ENCODE results near the gene B3GAT1. TPM values are rescaled to one million over a fixed set of nuclear protein-coding genes. Genes with fewer than 3 reads are reported as not detected.
A peak's percentile ranks its signal among the peaks of the same experiment; 100 is the strongest.

B3GAT1 gene
- total and polyA plus RNA-seq, 2 experiments from 2014 or later: 4.8 to 28.3 TPM

DNA sequence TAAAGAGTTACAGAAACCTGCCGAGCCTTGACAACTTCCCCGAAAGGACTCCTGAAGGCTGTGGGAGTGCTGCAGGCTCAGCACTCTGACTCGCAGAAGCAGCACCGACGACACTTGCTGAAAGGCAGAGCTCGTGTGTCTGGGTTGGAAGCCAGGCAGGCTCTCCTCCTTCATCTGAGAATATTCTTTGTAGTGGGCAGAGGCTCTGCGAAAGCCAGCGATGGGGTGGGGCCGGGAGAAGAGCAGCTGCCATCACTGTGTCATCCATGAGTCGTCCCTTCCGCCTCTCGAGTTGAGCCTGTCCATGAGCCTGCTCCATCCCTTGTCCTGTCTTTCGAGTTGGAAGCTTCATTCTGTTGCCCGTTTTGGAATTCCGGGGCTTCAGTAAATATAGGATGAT, 68.4 kb downstream of the B3GAT1 start (continued):
- TF ChIP-seq, protein P1, sequence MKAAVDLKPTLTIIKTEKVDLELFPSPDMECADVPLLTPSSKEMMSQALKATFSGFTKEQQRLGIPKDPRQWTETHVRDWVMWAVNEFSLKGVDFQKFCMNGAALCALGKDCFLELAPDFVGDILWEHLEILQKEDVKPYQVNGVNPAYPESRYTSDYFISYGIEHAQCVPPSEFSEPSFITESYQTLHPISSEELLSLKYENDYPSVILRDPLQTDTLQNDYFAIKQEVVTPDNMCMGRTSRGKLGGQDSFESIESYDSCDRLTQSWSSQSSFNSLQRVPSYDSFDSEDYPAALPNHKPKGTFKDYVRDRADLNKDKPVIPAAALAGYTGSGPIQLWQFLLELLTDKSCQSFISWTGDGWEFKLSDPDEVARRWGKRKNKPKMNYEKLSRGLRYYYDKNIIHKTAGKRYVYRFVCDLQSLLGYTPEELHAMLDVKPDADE (IDR thresholded peaks at IDR 0.05): no peak

DNA sequence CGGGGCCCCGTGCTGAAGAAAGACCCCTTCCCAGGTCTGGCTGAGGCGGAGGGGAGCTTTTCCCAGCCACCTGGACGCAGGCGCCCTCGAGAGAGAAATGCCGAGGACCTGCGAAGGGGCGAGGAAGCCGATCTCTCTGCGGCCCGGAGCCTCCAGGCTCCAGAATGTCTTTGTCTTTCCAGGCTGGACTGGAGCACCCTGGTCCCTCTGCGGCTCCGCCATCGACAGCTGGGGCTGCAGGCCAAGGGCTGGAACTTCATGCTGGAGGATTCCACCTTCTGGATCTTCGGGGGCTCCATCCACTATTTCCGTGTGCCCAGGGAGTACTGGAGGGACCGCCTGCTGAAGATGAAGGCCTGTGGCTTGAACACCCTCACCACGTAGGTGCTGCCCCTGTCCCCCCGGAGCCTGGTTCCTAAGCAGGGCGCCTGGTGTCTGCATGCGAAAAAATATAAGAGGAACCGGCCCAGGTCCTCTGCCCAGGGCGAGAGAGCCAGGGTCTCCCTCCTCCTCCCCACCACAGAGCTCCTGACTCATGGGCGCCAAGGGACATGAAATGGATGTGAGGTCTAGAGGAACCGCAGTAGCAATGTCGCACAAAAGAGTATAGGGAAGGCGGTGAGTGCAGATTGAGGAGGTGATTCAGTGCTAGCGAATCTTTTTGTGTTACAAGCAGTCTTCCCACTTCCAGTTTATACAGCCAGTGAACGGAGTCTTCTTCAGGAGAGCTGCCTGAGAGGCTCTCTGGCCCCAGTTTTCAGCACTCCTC, 69.3 kb downstream of the B3GAT1 start:
- Histone ChIP-seq H3F3A (replicated peaks; ENCODE audit: low read depth) (no peaks in the 10 kb centered on the region), H2AFZ (peak overlapping the region; percentile 66; the same call in 1 of the 2 replicates), H3K4me3 (no peak overlapping the region), H4K20me1 (replicated peaks; ENCODE audit: insufficient read depth) (no peaks in the 10 kb centered on the region), H3K27me3 (ENCODE audit: insufficient read depth) (no peaks in the 10 kb centered on the region), H3K9me2 (ENCODE audit: insufficient read depth) (no peaks in the 10 kb centered on the region), H3K79me2 (replicated peaks; ENCODE audit: insufficient read depth) (no peaks in the 10 kb centered on the region), H3K4me2 (no peak overlapping the region), H3K36me3 (ENCODE audit: insufficient read depth) (no peaks in the 10 kb centered on the region), H3K4me1 (ENCODE audit: insufficient read depth) (no peaks in the 10 kb centered on the region), H3K27ac (ENCODE audit: low read depth) (no peak overlapping the region)
- H3K4me1 Mint-ChIP-seq: peaks cover 5% of the 10 kb centered on the region; the same call in 2 of the 3 replicates
- H3K27me3 Mint-ChIP-seq (ENCODE audit: insufficient read depth, low read depth, poor library complexity): peaks cover 5% of the 10 kb centered on the region
- no peaks in the 10 kb centered on the region for H3K9me3 Mint-ChIP-seq
- no peak overlapping the region for H3K4me3 Mint-ChIP-seq
- H3K27ac Mint-ChIP-seq: no peak overlapping the region
- ATAC-seq (peak; percentile 41), DNase-seq (ENCODE audit: low spot score) (peak; percentile 38)
- H3K36me3 Mint-ChIP-seq (ENCODE audit: low read depth): no peaks in the 10 kb centered on the region
- TF ChIP-seq, protein P2, sequence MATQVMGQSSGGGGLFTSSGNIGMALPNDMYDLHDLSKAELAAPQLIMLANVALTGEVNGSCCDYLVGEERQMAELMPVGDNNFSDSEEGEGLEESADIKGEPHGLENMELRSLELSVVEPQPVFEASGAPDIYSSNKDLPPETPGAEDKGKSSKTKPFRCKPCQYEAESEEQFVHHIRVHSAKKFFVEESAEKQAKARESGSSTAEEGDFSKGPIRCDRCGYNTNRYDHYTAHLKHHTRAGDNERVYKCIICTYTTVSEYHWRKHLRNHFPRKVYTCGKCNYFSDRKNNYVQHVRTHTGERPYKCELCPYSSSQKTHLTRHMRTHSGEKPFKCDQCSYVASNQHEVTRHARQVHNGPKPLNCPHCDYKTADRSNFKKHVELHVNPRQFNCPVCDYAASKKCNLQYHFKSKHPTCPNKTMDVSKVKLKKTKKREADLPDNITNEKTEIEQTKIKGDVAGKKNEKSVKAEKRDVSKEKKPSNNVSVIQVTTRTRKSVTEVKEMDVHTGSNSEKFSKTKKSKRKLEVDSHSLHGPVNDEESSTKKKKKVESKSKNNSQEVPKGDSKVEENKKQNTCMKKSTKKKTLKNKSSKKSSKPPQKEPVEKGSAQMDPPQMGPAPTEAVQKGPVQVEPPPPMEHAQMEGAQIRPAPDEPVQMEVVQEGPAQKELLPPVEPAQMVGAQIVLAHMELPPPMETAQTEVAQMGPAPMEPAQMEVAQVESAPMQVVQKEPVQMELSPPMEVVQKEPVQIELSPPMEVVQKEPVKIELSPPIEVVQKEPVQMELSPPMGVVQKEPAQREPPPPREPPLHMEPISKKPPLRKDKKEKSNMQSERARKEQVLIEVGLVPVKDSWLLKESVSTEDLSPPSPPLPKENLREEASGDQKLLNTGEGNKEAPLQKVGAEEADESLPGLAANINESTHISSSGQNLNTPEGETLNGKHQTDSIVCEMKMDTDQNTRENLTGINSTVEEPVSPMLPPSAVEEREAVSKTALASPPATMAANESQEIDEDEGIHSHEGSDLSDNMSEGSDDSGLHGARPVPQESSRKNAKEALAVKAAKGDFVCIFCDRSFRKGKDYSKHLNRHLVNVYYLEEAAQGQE (IDR thresholded peaks at IDR 0.05; ENCODE audit: unreplicated experiment): no peak
- TF ChIP-seq, protein P3, sequence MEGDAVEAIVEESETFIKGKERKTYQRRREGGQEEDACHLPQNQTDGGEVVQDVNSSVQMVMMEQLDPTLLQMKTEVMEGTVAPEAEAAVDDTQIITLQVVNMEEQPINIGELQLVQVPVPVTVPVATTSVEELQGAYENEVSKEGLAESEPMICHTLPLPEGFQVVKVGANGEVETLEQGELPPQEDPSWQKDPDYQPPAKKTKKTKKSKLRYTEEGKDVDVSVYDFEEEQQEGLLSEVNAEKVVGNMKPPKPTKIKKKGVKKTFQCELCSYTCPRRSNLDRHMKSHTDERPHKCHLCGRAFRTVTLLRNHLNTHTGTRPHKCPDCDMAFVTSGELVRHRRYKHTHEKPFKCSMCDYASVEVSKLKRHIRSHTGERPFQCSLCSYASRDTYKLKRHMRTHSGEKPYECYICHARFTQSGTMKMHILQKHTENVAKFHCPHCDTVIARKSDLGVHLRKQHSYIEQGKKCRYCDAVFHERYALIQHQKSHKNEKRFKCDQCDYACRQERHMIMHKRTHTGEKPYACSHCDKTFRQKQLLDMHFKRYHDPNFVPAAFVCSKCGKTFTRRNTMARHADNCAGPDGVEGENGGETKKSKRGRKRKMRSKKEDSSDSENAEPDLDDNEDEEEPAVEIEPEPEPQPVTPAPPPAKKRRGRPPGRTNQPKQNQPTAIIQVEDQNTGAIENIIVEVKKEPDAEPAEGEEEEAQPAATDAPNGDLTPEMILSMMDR (conservative IDR thresholded peaks at IDR 0.05; ENCODE audit: low read depth in 2 of 2): no peak
- TF ChIP-seq, protein P1 (IDR thresholded peaks at IDR 0.05): no peak
- TF ChIP-seq CREB1 (CRISPR knock-in tag; IDR thresholded peaks at IDR 0.05; ENCODE audit: low read depth) (no peak), EZH2 (IDR thresholded peaks at IDR 0.05; ENCODE audit: low read depth, unreplicated experiment) (no peak), POLR2AphosphoS5 (IDR thresholded peaks at IDR 0.05; ENCODE audit: low read depth) (no peak), ZNF114 (CRISPR knock-in tag; IDR thresholded peaks at IDR 0.05) (no peak), EZH2phosphoT487 (IDR thresholded peaks at IDR 0.05; ENCODE audit: unreplicated experiment) (no peak), STAT1 (IDR thresholded peaks at IDR 0.05; ENCODE audit: unreplicated experiment) (no peak)
- TF ChIP-seq, protein P4, sequence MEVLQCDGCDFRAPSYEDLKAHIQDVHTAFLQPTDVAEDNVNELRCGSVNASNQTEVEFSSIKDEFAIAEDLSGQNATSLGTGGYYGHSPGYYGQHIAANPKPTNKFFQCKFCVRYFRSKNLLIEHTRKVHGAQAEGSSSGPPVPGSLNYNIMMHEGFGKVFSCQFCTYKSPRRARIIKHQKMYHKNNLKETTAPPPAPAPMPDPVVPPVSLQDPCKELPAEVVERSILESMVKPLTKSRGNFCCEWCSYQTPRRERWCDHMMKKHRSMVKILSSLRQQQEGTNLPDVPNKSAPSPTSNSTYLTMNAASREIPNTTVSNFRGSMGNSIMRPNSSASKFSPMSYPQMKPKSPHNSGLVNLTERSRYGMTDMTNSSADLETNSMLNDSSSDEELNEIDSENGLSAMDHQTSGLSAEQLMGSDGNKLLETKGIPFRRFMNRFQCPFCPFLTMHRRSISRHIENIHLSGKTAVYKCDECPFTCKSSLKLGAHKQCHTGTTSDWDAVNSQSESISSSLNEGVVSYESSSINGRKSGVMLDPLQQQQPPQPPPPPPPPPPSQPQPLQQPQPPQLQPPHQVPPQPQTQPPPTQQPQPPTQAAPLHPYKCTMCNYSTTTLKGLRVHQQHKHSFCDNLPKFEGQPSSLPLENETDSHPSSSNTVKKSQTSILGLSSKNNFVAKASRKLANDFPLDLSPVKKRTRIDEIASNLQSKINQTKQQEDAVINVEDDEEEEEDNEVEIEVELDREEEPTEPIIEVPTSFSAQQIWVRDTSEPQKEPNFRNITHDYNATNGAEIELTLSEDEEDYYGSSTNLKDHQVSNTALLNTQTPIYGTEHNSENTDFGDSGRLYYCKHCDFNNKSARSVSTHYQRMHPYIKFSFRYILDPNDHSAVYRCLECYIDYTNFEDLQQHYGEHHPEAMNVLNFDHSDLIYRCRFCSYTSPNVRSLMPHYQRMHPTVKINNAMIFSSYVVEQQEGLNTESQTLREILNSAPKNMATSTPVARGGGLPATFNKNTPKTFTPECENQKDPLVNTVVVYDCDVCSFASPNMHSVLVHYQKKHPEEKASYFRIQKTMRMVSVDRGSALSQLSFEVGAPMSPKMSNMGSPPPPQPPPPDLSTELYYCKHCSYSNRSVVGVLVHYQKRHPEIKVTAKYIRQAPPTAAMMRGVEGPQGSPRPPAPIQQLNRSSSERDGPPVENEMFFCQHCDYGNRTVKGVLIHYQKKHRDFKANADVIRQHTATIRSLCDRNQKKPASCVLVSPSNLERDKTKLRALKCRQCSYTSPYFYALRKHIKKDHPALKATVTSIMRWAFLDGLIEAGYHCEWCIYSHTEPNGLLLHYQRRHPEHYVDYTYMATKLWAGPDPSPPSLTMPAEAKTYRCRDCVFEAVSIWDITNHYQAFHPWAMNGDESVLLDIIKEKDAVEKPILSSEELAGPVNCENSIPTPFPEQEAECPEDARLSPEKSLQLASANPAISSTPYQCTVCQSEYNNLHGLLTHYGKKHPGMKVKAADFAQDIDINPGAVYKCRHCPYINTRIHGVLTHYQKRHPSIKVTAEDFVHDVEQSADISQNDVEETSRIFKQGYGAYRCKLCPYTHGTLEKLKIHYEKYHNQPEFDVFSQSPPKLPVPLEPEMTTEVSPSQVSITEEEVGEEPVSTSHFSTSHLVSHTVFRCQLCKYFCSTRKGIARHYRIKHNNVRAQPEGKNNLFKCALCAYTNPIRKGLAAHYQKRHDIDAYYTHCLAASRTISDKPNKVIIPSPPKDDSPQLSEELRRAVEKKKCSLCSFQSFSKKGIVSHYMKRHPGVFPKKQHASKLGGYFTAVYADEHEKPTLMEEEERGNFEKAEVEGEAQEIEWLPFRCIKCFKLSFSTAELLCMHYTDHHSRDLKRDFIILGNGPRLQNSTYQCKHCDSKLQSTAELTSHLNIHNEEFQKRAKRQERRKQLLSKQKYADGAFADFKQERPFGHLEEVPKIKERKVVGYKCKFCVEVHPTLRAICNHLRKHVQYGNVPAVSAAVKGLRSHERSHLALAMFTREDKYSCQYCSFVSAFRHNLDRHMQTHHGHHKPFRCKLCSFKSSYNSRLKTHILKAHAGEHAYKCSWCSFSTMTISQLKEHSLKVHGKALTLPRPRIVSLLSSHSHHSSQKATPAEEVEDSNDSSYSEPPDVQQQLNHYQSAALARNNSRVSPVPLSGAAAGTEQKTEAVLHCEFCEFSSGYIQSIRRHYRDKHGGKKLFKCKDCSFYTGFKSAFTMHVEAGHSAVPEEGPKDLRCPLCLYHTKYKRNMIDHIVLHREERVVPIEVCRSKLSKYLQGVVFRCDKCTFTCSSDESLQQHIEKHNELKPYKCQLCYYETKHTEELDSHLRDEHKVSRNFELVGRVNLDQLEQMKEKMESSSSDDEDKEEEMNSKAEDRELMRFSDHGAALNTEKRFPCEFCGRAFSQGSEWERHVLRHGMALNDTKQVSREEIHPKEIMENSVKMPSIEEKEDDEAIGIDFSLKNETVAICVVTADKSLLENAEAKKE (CRISPR knock-in tag; IDR thresholded peaks at IDR 0.05): no peak
